D721Med (cell line): Measurements from ENCODE around the gene KRTAP12-2.
"Not testable (repeated sequence)": the region's sequence is repeated elsewhere in the genome, so short reads cannot be mapped to it uniquely, and the experiment has no call there.

ENCODE experiments used
- DNase-seq: peaks from one replicate; pipeline ENCODE4 v3.0.0; 2011; ENCODE audit warnings: low spot score; ENCODE audit not compliant: insufficient read length
- FAIRE-seq: peaks from 2 replicates; lab custom pipeline; 2011; peaks lifted over from hg19 to GRCh38; lab: Jason Lieb, UNC
- CTCF ChIP-seq: IDR thresholded peaks from 2 replicates; pipeline ENCODE4 v1.5.1; 2012; ENCODE audit warnings: mild to moderate bottlenecking, control low read depth; ENCODE audit not compliant: insufficient read depth; ENCODE audit errors: missing control alignments

Gene KRTAP12-2

GRCh38 chr21:44644878-44645277 is 21.8 kb downstream of the KRTAP12-2 start:
- no peak for FAIRE-seq

GRCh38 chr21:44643741-44644310 is 22.9 kb downstream of the KRTAP12-2 start:
- FAIRE-seq (no peak), DNase-seq (no peak)
- no peak for TF ChIP-seq CTCF

More at GRCh38 chr21:44644878-44645277, 21.8 kb downstream of the KRTAP12-2 start:
- no peak for DNase-seq
- TF ChIP-seq CTCF: no peak

DNA sequence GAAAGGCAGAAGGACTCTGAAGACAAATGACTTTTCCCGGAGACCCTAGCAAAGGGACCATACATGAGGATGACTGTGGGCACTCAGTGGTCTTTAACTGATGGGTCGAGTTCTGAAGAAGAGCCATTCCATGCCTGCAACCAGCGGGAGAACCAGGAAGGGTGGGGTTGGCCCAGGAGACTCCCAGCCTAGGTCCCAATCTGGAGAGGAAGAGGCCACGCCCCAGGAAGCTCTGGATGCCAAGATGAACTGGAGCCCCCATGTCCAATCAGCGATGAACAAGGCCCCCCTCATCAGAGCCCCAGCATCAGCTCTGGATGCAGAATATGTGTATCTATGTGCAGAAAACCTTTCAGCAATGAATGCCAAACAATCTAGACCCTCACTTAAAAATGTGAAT is 26.0 kb downstream of the KRTAP12-2 start:
- FAIRE-seq: no peak
- DNase-seq: no peak
- no peak for TF ChIP-seq CTCF

DNA sequence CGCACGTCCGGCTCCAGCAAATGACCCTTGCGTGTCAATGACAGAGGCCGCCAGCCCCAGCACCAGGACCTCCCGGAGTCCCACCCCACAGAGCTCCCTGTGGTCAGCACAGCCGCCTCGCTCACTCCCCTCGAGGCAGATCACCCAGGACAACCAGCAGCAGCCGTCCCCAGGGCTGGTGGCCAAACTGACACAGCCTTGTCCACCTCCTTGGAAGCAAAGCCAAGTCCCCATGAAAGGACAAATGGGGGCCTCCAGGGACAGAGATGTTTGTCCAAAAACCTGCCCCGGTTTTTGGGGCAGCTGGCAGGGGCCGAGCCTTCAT is 27.4 kb downstream of the KRTAP12-2 start:
- no peak for FAIRE-seq
- TF ChIP-seq CTCF: no peak
- DNase-seq: no peak

- not testable (repeated sequence) for FAIRE-seq, DNase-seq
Observed at GRCh38 chr21:44638506-44639330, 28.0 kb downstream of the KRTAP12-2 start.

DNA sequence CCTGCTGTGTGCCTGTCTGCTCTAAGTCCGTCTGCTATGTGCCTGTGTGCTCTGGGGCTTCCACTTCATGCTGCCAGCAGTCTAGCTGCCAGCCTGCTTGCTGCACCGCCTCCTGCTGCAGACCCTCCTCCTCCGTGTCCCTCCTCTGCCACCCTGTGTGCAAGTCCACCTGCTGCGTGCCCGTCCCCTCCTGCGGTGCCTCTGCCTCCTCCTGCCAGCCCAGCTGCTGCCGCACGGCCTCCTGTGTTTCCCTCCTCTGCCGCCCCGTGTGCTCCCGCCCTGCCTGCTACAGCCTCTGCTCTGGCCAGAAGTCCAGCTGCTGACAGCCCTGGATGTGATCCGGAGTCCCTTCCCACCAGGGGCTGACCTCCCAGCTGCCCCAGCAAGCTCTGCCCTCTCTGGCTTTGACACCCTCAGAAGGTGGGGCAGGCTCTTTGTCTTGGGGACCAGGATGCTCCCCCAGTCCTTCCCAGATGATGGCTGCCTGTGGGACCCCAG is 28.8 kb downstream of the KRTAP12-2 start:
- FAIRE-seq, DNase-seq: not testable (repeated sequence)

DNA sequence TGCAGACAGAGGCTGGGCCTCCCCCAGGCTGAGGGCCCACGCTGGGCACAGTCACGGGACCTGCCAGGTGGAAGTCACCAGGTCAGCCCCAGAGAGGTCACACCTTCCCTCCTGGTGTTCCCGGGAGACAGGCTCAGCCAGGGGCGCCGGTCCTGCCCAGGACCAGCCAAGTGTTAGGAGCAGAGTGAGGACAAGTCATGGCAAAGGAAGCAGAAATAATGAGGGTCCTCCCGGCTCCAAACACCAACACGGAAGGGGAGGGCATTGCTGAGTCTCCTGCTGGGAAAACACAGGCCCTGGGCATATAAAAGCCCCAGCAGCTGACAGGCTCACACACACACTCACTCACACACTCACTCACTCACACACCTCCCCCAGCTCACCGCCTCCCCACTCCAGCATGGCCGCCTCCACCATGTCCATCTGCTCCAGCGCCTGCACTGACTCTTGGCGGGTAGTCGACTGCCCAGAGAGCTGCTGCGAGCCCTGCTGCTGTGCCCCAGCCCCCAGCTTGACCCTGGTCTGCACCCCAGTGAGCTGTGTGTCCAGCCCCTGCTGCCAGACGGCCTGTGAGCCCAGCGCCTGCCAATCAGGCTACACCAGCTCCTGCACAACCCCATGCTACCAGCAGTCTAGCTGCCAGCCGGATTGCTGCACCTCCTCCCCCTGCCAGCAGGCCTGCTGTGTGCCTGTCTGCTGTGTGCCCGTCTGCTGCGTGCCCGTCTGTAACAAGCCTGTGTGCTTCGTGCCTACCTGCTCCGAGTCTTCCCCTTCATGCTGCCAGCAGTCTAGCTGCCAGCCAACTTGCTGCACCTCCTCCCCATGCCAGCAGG is 29.5 kb downstream of the KRTAP12-2 start, which contains the start of gene KRTAP10-10:
KRTAP10-10 (plus strand) TSS at position 339 of the 833 bp plus-strand sequence; CDS start at position 401, 62 bp downstream.
- no peak for DNase-seq
- no peak for FAIRE-seq
- TF ChIP-seq CTCF: no peak
